ENCODE results near the gene GRID1.

GRCh38 chr10:86283466-86284287, 82.9 kb downstream of the GRID1 start:
- TF ChIP-seq CTCF (conservative IDR thresholded peaks at IDR 0.05) (no peak), EZH2 (IDR thresholded peaks at IDR 0.05; ENCODE audit: low read depth) (no peak)
